Measurements from ENCODE around the gene CST6. TPM values are rescaled to one million over a fixed set of nuclear protein-coding genes. Genes with fewer than 3 reads are reported as not detected.

CST6 gene
- total RNA-seq, 1 donor, result 2.9 TPM

DNA sequence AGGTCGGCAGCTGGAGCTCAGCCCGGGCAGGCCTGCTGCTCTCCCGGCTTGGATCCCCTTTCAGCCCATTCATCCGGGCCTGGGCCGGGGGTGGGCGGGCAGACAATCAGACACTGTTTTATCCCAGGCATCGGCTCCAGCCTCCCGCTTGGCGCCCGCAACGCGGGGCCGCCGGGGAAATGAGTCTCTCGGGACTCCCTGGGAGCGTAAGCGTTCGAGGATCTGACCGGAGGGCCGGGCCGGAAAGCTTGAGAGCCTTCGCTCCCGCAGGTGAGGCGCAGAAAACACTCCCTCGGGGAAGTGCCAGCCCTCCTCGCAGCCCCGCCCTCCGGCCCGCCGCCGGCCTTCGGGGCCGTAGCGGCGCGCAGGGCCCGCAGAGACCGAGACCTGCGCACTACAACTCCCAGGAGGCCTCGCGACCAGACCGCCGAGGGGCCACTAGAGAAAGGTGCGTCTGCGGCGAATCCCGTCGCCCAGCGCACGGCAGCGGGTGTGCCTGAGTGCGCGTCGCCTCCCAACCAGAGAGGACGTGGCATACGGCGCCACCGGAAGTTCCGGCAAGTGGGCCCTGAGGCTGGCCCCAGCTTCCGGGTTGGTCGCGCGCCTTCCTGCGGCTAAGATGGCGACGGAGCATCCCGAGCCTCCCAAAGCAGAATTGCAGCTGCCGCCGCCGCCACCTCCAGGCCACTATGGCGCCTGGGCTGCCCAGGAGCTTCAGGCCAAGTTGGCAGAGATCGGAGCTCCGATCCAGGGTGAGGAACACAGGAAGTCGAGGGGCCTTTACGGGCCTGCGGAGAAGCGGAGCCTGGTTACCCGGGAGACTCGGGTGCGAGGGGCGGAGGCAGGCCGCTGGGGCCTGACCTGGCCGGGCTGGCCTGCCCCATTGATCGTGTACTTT is 40.2 kb downstream of the CST6 start, which contains the start of gene SF3B2:
Gene SF3B2 (plus strand): TSS at position 599 of the 898 bp plus-strand sequence. CDS start 21 bp downstream, at position 620.
- peaks cover 16% of the 10 kb centered on the region for H3K27me3 ChIP-seq (ENCODE audit: insufficient read depth, low read length)
- DNase-seq (ENCODE audit: insufficient read length, low spot score, missing footprints), result peak; percentile 99
- H3K4me3 ChIP-seq (ENCODE audit: insufficient read depth, low read length), result peak within 1 kb of the TSS; percentile 99
- peak within 1 kb of the TSS; percentile 100 for H3K4me2 ChIP-seq (ENCODE audit: insufficient read depth, low read length)
- H4K20me1 ChIP-seq (ENCODE audit: insufficient read depth, low read length), result peaks cover 10% of the 10 kb centered on the region
- peaks cover 31% of the 10 kb centered on the region for H3K36me3 ChIP-seq (ENCODE audit: insufficient read depth, low read length)
- peak within 1 kb of the TSS; percentile 92 for H2AFZ ChIP-seq (ENCODE audit: low read length)
- peaks cover 37% of the 10 kb centered on the region for H3K79me2 ChIP-seq (ENCODE audit: insufficient read depth, low read length)
- TF ChIP-seq, protein P1, sequence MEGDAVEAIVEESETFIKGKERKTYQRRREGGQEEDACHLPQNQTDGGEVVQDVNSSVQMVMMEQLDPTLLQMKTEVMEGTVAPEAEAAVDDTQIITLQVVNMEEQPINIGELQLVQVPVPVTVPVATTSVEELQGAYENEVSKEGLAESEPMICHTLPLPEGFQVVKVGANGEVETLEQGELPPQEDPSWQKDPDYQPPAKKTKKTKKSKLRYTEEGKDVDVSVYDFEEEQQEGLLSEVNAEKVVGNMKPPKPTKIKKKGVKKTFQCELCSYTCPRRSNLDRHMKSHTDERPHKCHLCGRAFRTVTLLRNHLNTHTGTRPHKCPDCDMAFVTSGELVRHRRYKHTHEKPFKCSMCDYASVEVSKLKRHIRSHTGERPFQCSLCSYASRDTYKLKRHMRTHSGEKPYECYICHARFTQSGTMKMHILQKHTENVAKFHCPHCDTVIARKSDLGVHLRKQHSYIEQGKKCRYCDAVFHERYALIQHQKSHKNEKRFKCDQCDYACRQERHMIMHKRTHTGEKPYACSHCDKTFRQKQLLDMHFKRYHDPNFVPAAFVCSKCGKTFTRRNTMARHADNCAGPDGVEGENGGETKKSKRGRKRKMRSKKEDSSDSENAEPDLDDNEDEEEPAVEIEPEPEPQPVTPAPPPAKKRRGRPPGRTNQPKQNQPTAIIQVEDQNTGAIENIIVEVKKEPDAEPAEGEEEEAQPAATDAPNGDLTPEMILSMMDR (IDR thresholded peaks at IDR 0.05; ENCODE audit: extremely low read depth, low read depth, low read length), result no peak
- H3K9me3 ChIP-seq (ENCODE audit: low read depth, low read length), result no peaks in the 10 kb centered on the region
- peaks cover 16% of the 10 kb centered on the region for H3K4me1 ChIP-seq (ENCODE audit: insufficient read depth, low read length)
- H3K27ac ChIP-seq (ENCODE audit: low read depth, low read length), result peak within 1 kb of the TSS; percentile 91

- TF ChIP-seq, protein P1 (IDR thresholded peaks at IDR 0.05; ENCODE audit: extremely low read depth, low read depth, low read length), result no peak
- peak; percentile 46 for DNase-seq (ENCODE audit: insufficient read length, low spot score, missing footprints)
- Histone ChIP-seq H3K36me3 (ENCODE audit: insufficient read depth, low read length) (peaks cover 37% of the 10 kb centered on the region), H3K27ac (ENCODE audit: low read depth, low read length) (peak overlapping the region; percentile 91), H3K4me3 (ENCODE audit: insufficient read depth, low read length) (peak overlapping the region; percentile 99), H3K27me3 (ENCODE audit: insufficient read depth, low read length) (peaks cover 16% of the 10 kb centered on the region), H3K79me2 (ENCODE audit: insufficient read depth, low read length) (peaks cover 42% of the 10 kb centered on the region), H3K4me1 (ENCODE audit: insufficient read depth, low read length) (peaks cover 16% of the 10 kb centered on the region), H4K20me1 (ENCODE audit: insufficient read depth, low read length) (peaks cover 10% of the 10 kb centered on the region), H3K4me2 (ENCODE audit: insufficient read depth, low read length) (peak overlapping the region; percentile 100), H2AFZ (ENCODE audit: low read length) (peak overlapping the region; percentile 92), H3K9me3 (ENCODE audit: low read depth, low read length) (no peaks in the 10 kb centered on the region)
Measured at GRCh38 chr11:66052664-66052982, 40.8 kb downstream of the CST6 start.

DNA sequence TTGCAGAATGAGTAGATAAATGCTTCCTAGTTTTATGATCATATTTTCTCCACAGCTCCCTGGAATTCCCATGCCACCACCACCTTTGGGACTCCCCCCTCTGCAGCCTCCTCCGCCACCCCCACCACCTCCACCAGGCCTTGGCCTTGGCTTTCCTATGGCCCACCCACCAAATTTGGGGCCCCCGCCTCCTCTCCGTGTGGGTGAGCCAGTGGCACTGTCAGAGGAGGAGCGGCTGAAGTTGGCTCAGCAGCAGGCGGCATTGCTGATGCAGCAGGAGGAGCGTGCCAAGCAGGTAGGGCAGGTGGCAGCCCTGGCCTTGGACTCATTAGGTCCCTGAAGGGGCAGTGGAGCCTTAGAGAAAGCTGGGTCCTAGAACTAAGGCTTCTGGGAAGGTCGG is 43.2 kb downstream of the CST6 start:
- H3K27me3 ChIP-seq (ENCODE audit: insufficient read depth, low read length), result no peaks in the 10 kb centered on the region
- peak overlapping the region; percentile 52 for H3K27ac ChIP-seq (ENCODE audit: low read depth, low read length)
- H3K36me3 ChIP-seq (ENCODE audit: insufficient read depth, low read length), result peaks cover 60% of the 10 kb centered on the region
- H3K79me2 ChIP-seq (ENCODE audit: insufficient read depth, low read length), result peaks cover 50% of the 10 kb centered on the region
- no peak overlapping the region for H2AFZ ChIP-seq (ENCODE audit: low read length)
- no peak overlapping the region for H3K4me2 ChIP-seq (ENCODE audit: insufficient read depth, low read length)
- no peak overlapping the region for H3K4me3 ChIP-seq (ENCODE audit: insufficient read depth, low read length)
- TF ChIP-seq, protein P1 (IDR thresholded peaks at IDR 0.05; ENCODE audit: extremely low read depth, low read depth, low read length), result no peak
- H3K4me1 ChIP-seq (ENCODE audit: insufficient read depth, low read length), result peaks cover 16% of the 10 kb centered on the region
- peak; percentile 88 for DNase-seq (ENCODE audit: insufficient read length, low spot score, missing footprints)
- H4K20me1 ChIP-seq (ENCODE audit: insufficient read depth, low read length), result peaks cover 10% of the 10 kb centered on the region
- H3K9me3 ChIP-seq (ENCODE audit: low read depth, low read length), result no peaks in the 10 kb centered on the region

DNA sequence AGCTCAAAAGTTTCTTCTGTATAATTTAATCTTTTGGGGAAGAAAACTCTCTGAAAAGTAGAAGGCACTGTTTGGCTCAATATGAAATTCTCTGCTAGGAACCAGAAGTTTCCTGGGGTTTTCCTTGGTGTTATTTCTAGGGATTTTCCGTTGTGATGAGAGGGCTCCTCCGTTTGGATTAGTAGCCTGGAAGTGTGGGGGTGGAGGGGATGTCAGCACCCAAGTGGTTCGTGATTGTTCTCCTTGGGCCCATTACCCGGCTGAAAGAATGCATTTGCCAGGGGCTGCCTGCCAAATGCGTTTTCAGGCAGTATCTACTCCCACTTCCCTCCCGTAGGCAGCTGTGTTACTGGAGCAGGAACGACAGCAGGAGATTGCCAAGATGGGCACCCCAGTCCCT is 44.7 kb downstream of the CST6 start:
- peaks cover 75% of the 10 kb centered on the region for H3K36me3 ChIP-seq (ENCODE audit: insufficient read depth, low read length)

More for the DNA sequence above, 44.7 kb downstream of the CST6 start:
- DNase-seq (ENCODE audit: insufficient read length, low spot score, missing footprints), result peak; percentile 46
- Histone ChIP-seq H4K20me1 (ENCODE audit: insufficient read depth, low read length) (peaks cover 10% of the 10 kb centered on the region), H3K4me1 (ENCODE audit: insufficient read depth, low read length) (peaks cover 16% of the 10 kb centered on the region), H3K27me3 (ENCODE audit: insufficient read depth, low read length) (no peaks in the 10 kb centered on the region), H3K9me3 (ENCODE audit: low read depth, low read length) (no peaks in the 10 kb centered on the region), H3K79me2 (ENCODE audit: insufficient read depth, low read length) (peaks cover 63% of the 10 kb centered on the region), H3K27ac (ENCODE audit: low read depth, low read length) (peak overlapping the region; percentile 11), H2AFZ (ENCODE audit: low read length) (no peak overlapping the region), H3K4me2 (ENCODE audit: insufficient read depth, low read length) (no peak overlapping the region), H3K4me3 (ENCODE audit: insufficient read depth, low read length) (no peak overlapping the region)
- TF ChIP-seq, protein P1 (IDR thresholded peaks at IDR 0.05; ENCODE audit: extremely low read depth, low read depth, low read length), result no peak
